Mucosa of descending colon (tissue), 3 donors: ENCODE results near the gene JADE2. TPM values are rescaled to one million over a fixed set of nuclear protein-coding genes. Genes with fewer than 3 reads are reported as not detected.

Source experiments
- ATAC-seq: fragments of 200-7000 bp; cut with Tn5 transposase; one replicate; pipeline ENCODE4 v1.9.1; 2020; ENCODE audit warnings: mild to moderate bottlenecking, moderate library complexity
- DNase-seq, 3 donors: peaks; one replicate each; pipeline ENCODE4 v3.0.0-alpha.2; 2020
- H3K36me3 ChIP-seq: fragments of 200-600 bp; one replicate; pipeline ENCODE4 v1.8.0; 2021; ENCODE audit warnings: low read depth, mild to moderate bottlenecking
- H3K4me1 ChIP-seq: fragments of 200-600 bp; one replicate; pipeline ENCODE4 v1.8.0; 2021; ENCODE audit warnings: low read depth, mild to moderate bottlenecking
- H3K4me3 ChIP-seq: fragments of 200-600 bp; one replicate; pipeline ENCODE4 v1.8.0; 2021; ENCODE audit warnings: mild to moderate bottlenecking
- H3K9me3 ChIP-seq: fragments of 200-600 bp; one replicate; pipeline ENCODE4 v1.8.0; 2021; ENCODE audit warnings: mild to moderate bottlenecking
- intact Hi-C, 2 donors: fragments of 100-400 bp; cut with DNase I in 1 of 2; cut with micrococcal nuclease in 1 of 2; formaldehyde crosslinking; loops; one replicate each; pipeline versions ENCODE4 v1.11.0 to v1.11.1; 2022; cut with DNase I, micrococcal nuclease
- total RNA-seq, 3 donors: library from RNA; stranded (reverse); fragmentation: NEBNext Ultra II Directional in 2 of 3; extraction: Animal tissue kit (Norgen Biotek cat#: 25700) in 2 of 3; gene quantifications; one replicate each; pipeline versions ENCODE4 v1.2.1 to v1.2.4, GENCODE V29; 2021 to 2023
- TF ChIP-seq, protein P1 (sequence below): fragments of 200-600 bp; IDR thresholded peaks from one replicate; pipeline ENCODE4 v1.8.0; 2022; ENCODE audit warnings: antibody characterized with exemption, mild to moderate bottlenecking
- donor health status: DM: no; HTN: no; CAD: no; lungs with moderate emphysema.
- donor health status: DM: no; HTN: no; CAD: no.
- donor health status: DM: no; HTN: yes; CAD: no.

The JADE2 gene
- total RNA-seq, 3 donors from 2014 or later: 31.9 to 69.9 (median 36.2) TPM

DNA sequence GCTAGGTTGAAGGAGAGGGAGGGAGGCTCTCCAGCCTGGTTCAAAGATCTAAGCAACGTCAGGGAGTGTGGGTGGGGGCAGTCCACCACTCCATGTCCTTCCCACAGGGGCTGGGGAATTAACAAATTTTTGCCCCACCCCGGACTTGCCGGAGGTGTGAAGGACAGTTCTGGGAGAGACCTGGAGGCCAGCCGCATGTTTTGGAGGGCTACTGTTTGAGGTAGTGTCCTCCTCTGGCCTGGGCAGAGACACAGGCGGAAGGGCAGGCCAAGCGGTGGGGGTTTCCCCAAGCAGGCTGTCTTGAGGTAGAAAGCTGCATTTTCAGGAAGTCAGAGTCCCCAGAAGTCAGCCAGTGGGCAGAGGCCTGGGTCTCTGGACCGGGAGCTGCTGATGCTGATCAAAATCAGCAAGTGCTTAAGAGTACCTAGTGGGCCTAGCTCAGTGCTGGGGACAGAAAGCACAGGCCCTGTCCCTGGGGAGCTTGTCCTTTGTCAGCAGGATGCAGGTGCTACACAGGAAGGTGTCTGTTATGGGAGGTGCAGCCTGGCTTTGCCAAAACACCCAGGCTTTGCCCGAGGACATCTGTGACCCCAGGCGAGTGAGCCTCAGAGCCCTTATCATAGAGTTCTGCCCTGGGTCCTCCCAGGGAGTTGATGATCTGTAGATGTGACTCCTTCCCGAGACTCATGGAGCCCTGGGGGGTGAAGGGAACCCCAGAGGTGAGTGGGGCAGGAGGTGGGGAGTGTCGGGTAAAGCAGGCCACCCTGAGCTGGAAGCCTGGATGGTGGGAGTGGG lies 18.5 kb downstream of the JADE2 start:
- Histone ChIP-seq H3K4me1 (no peaks in the 10 kb centered on the region), H3K4me3 (no peak overlapping the region), H3K36me3 (no peaks in the 10 kb centered on the region), H3K9me3 (no peaks in the 10 kb centered on the region)
- DNase-seq: peak in 1 of 3 donors; percentile 35
- intact Hi-C loops: no loop called here
- TF ChIP-seq, protein P1, sequence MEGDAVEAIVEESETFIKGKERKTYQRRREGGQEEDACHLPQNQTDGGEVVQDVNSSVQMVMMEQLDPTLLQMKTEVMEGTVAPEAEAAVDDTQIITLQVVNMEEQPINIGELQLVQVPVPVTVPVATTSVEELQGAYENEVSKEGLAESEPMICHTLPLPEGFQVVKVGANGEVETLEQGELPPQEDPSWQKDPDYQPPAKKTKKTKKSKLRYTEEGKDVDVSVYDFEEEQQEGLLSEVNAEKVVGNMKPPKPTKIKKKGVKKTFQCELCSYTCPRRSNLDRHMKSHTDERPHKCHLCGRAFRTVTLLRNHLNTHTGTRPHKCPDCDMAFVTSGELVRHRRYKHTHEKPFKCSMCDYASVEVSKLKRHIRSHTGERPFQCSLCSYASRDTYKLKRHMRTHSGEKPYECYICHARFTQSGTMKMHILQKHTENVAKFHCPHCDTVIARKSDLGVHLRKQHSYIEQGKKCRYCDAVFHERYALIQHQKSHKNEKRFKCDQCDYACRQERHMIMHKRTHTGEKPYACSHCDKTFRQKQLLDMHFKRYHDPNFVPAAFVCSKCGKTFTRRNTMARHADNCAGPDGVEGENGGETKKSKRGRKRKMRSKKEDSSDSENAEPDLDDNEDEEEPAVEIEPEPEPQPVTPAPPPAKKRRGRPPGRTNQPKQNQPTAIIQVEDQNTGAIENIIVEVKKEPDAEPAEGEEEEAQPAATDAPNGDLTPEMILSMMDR: no peak
- peak; percentile 58 for ATAC-seq

DNA sequence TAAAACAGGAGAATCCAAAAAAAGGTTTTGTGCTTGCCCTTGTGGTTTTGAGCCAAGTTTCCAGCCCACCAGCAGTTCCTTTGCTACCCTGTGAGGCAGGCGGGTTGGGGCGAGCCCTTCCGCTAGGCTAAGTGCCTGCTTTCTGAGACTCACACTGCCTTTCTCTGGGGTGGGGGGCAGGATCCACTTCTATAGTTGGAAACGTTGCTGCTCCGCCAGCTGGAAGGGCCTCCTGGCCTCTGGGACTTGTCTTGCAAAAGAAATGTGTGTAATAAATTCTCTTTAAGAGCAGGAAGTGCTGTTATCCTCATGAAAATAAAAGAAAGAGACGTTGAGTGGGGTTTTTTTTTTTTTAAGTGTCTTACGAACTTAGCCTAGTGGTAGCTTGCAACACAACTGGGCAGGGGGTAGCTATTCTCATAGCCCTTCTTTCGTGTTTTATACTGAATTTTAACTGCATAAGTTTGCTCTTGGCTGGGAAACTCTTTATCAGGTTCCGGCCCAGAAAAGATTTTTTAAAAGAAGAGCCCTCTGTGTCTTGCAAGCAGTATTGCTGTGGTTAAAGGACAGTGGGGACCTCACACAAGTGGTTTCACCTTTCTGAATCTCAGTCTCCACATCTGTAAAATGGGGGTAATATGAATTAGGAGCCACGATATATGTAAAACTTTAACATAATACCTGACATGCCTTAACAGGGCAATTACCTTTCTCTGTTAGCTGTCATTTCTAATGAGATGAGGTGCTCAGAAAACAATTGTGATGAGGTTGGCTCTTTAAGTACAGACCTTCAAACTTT lies 19.8 kb downstream of the JADE2 start:
- H3K36me3 ChIP-seq: no peaks in the 10 kb centered on the region
- TF ChIP-seq, protein P1: no peak
- DNase-seq: peak in 2 of 3 donors; percentile 19 to 44
- intact Hi-C loops: no loop called here
- no peaks in the 10 kb centered on the region for H3K9me3 ChIP-seq
- H3K4me3 ChIP-seq: no peak overlapping the region
- no peaks in the 10 kb centered on the region for H3K4me1 ChIP-seq
- peak; percentile 36 for ATAC-seq

DNA sequence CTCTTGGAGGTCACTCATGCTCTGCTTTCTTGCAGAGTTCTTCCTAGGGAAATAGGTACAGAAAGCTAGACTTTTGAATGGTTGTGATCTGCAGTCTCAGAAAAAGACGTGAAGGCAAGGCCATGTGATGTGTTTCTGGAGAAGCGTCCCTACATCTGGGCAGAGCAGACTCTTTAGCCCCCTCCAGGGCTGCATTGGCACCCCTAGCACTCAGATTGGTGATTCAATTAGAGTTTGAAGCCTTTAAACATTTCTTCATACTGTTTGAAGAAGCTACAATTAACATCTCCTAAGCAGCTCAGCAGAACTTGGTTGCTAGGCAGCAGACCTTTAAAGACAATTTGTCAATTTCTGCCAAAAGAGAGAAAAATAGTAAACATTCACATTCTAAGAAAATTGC lies 21.6 kb downstream of the JADE2 start:
- ATAC-seq (no peak), DNase-seq (no peak)
- Histone ChIP-seq H3K4me3 (no peak overlapping the region), H3K4me1 (no peaks in the 10 kb centered on the region), H3K9me3 (no peaks in the 10 kb centered on the region), H3K36me3 (peaks cover under 1% of the 10 kb centered on the region)
- TF ChIP-seq, protein P1: no peak
- intact Hi-C loops: no loop called here

DNA sequence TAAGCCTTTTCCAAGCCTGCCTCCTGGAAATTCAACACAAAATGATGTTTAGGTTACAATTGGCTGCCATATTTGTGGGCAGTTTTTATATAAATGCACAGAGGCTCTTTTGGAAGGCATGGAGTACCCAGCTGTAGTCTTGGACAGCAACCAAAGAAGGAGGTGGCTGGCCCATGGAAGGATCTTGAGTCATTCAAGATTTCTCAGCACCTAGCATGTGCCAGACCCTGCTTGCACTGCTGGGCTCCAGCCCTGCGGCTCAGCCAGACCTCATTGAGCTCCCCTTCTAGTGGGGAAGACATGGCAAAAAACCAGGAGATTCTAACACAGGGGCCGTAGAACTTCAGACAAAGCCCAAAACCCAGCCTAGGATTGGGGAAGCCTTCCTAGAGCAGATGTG lies 22.1 kb downstream of the JADE2 start:
- ATAC-seq: peak; percentile 35
- Histone ChIP-seq H3K4me1 (no peaks in the 10 kb centered on the region), H3K36me3 (peaks cover 5% of the 10 kb centered on the region), H3K4me3 (no peak overlapping the region), H3K9me3 (no peaks in the 10 kb centered on the region)
- DNase-seq: peak in 1 of 3 donors; percentile 56
- intact Hi-C loops: no loop called here
- TF ChIP-seq, protein P1: no peak

DNA sequence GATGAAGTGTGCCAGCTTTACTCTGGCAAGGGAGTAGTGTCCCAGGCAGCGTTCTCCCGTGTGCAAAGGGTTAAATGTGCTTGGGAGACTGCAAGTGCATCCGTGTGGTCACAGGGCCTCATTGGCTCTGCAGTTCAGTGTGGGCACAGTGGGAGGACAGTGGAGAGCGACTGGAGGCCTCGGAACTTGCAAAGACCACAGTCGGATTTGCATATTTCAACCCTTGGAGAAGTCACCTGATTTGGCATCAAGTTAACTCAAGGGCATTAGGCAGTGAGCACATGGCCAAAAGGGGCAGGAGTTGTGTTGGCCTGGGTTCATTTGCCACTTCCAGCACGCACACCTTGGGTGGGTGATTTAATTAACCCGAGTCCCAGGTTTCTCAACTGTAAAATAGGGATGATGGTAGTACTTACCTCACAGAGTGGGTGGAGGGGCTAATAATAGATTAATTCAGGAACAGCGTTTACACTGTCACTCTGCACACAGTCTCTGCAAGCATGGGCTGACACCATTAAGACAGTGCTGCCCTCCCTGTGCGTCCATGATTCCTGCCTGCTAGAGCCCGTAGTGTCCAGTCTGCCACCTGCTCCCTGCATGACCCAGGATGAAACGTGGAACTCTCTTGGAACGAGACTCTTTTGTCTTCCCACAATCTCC lies 22.7 kb downstream of the JADE2 start:
- intact Hi-C loops: no loop called here
- no peak for ATAC-seq
- Histone ChIP-seq H3K36me3 (peaks cover 5% of the 10 kb centered on the region), H3K9me3 (no peaks in the 10 kb centered on the region), H3K4me1 (no peaks in the 10 kb centered on the region), H3K4me3 (no peak overlapping the region)
- TF ChIP-seq, protein P1: no peak
- peak in 1 of 3 donors; percentile 33 for DNase-seq
